ENCODE data around the gene OXTR.
A peak's percentile ranks its signal among the peaks of the same experiment; 100 is the strongest.

Gene OXTR

DNA sequence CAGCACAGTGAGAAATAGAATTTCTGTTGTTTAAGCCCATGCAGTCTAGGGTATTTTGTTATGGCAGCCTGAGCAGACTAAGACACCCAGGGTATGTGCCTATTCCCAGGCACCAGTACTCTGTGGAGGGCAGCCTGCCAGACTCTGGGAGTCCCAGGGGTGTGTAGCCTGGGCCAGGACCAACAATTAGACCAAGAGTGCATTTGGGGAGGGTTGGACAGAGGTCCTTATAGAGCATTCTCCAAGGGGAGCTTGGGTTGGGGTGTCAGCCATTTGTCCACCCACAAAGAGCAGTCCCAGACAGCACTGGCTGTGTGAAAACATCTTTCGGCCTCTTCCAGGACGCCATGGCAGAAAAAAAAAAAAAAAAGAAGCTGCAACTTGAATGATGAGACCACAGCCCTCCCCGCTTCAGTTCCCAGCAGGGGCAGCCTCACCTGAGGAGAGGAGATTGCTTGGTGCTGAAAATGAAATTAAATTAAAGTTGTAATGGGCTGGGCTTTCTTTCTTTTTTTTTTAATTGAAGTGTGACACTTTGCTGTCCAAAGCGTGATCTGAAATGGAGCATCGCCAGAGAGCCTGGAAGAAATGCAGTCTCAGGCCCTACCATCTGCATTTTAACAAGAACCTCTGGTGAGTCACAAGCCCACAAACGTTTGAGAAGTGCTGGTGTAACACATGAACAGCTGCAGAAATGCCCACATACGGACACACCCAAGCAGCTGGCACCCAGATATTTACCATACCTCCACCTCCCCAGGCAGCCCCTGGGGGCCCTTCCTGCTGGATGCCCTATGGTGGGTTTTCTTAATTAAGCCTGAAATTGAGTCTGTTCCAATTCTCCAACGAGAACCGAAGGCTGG is 57.1 kb downstream of the OXTR start:
- peak; percentile 43 for DNase-seq (ENCODE audit: low read depth)

- no peak for DNase-seq (ENCODE audit: low read depth)
Measured at GRCh38 chr3:8709801-8710507, 59.5 kb downstream of the OXTR start.

- DNase-seq (ENCODE audit: low read depth): no peak
Measured at GRCh38 chr3:8709287-8709686, 60.1 kb downstream of the OXTR start.

GRCh38 chr3:8705575-8705974 is 63.8 kb downstream of the OXTR start:
- no peak for DNase-seq (ENCODE audit: low read depth)

GRCh38 chr3:8702560-8702959 is 66.9 kb downstream of the OXTR start:
- DNase-seq (ENCODE audit: low read depth): no peak

Data from fibroblast of the conjunctiva (primary cell).